ENCODE results near the gene FAM3A.

GRCh38 chrX:154506483-154507332 lies 9.3 kb downstream of the FAM3A start:
- TF ChIP-seq CTCF (IDR thresholded peaks at IDR 0.05) (no peak), POLR2A (IDR thresholded peaks at IDR 0.05) (no peak), EP300 (IDR thresholded peaks at IDR 0.05) (no peak)

Measured in tibial nerve (tissue), 4 donors.